Activated CD8-positive, alpha-beta T cell treated with anti-CD3 and anti-CD28 coated beads for 36 hours (primary cell): ENCODE measurements around the gene RXYLT1. TPM values are rescaled to one million over a fixed set of nuclear protein-coding genes. Genes with fewer than 3 reads are reported as not detected.
A peak's percentile ranks its signal among the peaks of the same experiment; 100 is the strongest.

ENCODE experiments used
- ATAC-seq: fragments of 200-7000 bp; cut with Tn5 transposase; one replicate; pipeline ENCODE4 v1.10.0; 2021; ENCODE audit warnings: mild to moderate bottlenecking, moderate library complexity
- CTCF ChIA-PET: fragments of 350-600 bp; sonication (Branson Sonifier 250); formaldehyde crosslinking; loops from one replicate; lab custom pipeline; 2021; ENCODE audit warnings: antibody characterized with exemption; lab: Charles Lee
- POLR2A ChIA-PET: fragments of 350-600 bp; sonication (Branson Sonifier 250); formaldehyde crosslinking; loops from one replicate; lab custom pipeline; 2021; ENCODE audit warnings: antibody characterized with exemption; lab: Charles Lee
- DNase-seq: peaks from one replicate; pipeline ENCODE4 v3.0.0-alpha.2; 2020
- H3K27ac Mint-ChIP-seq: one replicate; pipeline ENCODE4 v1.8.0; 2021; ENCODE audit warnings: mild to moderate bottlenecking, mixed read lengths
- H3K27me3 Mint-ChIP-seq: one replicate; pipeline ENCODE4 v1.8.0; 2021; ENCODE audit warnings: mixed read lengths
- H3K36me3 Mint-ChIP-seq: one replicate; pipeline ENCODE4 v1.8.0; 2021; ENCODE audit warnings: low read depth, mixed read lengths
- H3K4me1 Mint-ChIP-seq: one replicate; pipeline ENCODE4 v1.8.0; 2021; ENCODE audit warnings: low read depth, mixed read lengths
- H3K4me3 Mint-ChIP-seq: one replicate; pipeline ENCODE4 v1.8.0; 2021; ENCODE audit warnings: mild to moderate bottlenecking, moderate library complexity, mixed read lengths
- H3K9me3 Mint-ChIP-seq: one replicate; pipeline ENCODE4 v1.8.0; 2021; ENCODE audit warnings: mixed read lengths
- CTCF ChIP-seq: fragments of 200-600 bp; IDR thresholded peaks from one replicate; pipeline ENCODE4 v1.8.0; 2022; ENCODE audit warnings: antibody characterized with exemption, mild to moderate bottlenecking
- intact Hi-C: fragments of 100-400 bp; cut with micrococcal nuclease; formaldehyde crosslinking; loops from one replicate; pipeline ENCODE4 v1.10.0; 2022
- total RNA-seq, 2 experiments: library from RNA; stranded (reverse); gene quantifications; one replicate each; pipeline ENCODE4 v1.2.3, GENCODE V29; 2021

RXYLT1 gene
- total RNA-seq, 2 experiments from 2014 or later: 18.7 to 19.0 TPM

- CTCF ChIA-PET: interaction anchor here (0.9 kb wide), 1 partner anchor 24 kb away, joined by 3 read pairs; no protein-coding TSS in a partner anchor
- intact Hi-C loops: no loop called here
Observed at GRCh38 chr12:63821781-63822251, 42.1 kb downstream of the RXYLT1 start.

DNA sequence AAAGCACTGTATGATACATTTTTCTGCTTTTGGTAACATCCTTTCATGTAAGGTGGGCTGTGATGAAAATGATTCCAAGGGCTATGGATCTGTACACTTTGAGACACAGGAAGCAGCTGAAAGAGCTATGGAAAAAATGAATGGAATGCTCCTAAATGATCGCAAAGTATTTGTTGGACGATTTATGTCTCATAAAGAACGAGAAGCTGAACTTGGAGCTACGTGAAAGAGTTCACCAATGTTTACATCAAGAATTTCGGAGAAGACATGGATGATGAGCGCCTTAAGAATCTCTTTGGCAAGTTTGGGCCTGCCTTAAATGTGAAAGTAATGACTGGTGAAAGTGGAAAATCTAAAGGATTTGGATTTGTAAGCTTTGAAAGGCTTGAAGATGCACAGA, 42.6 kb downstream of the RXYLT1 start:
- intact Hi-C loops: no loop called here
- Mint-ChIP-seq H3K4me3 (no peak overlapping the region), H3K4me1 (peaks cover 4% of the 10 kb centered on the region), H3K36me3 (no peaks in the 10 kb centered on the region), H3K27ac (no peak overlapping the region), H3K27me3 (peaks cover 22% of the 10 kb centered on the region), H3K9me3 (peaks cover 10% of the 10 kb centered on the region)
- no peak for TF ChIP-seq CTCF
- ATAC-seq: no peak
- CTCF ChIA-PET: interaction anchor here (0.9 kb wide), 1 partner anchor 25 kb away, joined by 3 read pairs; no protein-coding TSS in a partner anchor
- DNase-seq: no peak
- POLR2A ChIA-PET: no interaction called here

More at GRCh38 chr12:63821781-63822251, 42.1 kb downstream of the RXYLT1 start:
- DNase-seq (peak; percentile 16), ATAC-seq (peak; percentile 45)
- no peak for TF ChIP-seq CTCF
- Mint-ChIP-seq H3K36me3 (no peaks in the 10 kb centered on the region), H3K27me3 (peaks cover 21% of the 10 kb centered on the region), H3K27ac (peak overlapping the region; percentile 52), H3K4me1 (peaks cover 4% of the 10 kb centered on the region), H3K4me3 (peak overlapping the region; percentile 59), H3K9me3 (peaks cover 10% of the 10 kb centered on the region)
- POLR2A ChIA-PET: interaction anchor here (0.8 kb wide), 1 partner anchor 309 kb away, joined by 3 read pairs; no protein-coding TSS in a partner anchor

- H3K9me3 Mint-ChIP-seq: peaks cover 10% of the 10 kb centered on the region
- no peak overlapping the region for H3K27ac Mint-ChIP-seq
- no peaks in the 10 kb centered on the region for H3K36me3 Mint-ChIP-seq
- POLR2A ChIA-PET: interaction anchor here (0.7 kb wide), 1 partner anchor 21 kb away, joined by 3 read pairs; no protein-coding TSS in a partner anchor
- DNase-seq (no peak), ATAC-seq (no peak)
- H3K4me1 Mint-ChIP-seq: peaks cover 4% of the 10 kb centered on the region
- intact Hi-C loops: no loop called here
- H3K4me3 Mint-ChIP-seq: no peak overlapping the region
- H3K27me3 Mint-ChIP-seq: peaks cover 22% of the 10 kb centered on the region
- CTCF ChIA-PET: no interaction called here
- no peak for TF ChIP-seq CTCF
Observed at GRCh38 chr12:63823040-63823439, 43.3 kb downstream of the RXYLT1 start.

DNA sequence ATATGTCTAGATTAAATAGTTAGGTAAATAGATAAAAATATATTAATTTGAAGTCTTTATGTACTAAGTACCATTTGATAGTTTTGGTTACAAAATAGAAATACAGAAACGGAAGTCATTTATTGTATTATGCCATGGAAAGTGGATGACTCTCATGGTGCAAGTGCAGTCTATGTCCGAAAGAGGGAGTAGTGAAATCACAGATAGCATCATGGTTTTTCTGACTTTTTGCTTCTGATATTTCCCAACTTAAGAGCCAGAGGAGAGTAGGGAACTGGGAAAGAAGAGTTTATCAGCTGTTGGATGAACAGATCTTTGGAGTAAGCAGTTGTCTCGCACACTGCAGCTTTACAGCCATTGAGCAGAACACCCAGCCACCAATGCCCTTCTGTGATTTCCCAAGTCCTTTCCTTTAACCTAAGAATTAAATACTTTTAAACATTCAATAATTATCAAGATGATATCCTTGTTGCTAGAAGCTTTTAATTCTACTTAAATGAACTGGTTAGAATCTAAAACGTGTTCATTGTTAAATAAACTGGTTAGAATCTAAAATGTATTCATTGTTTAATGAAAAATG, 46.4 kb downstream of the RXYLT1 start:
- peaks cover 20% of the 10 kb centered on the region for H3K27me3 Mint-ChIP-seq
- intact Hi-C loops: no loop called here
- TF ChIP-seq CTCF: peak; percentile 64
- no peaks in the 10 kb centered on the region for H3K9me3 Mint-ChIP-seq
- H3K4me3 Mint-ChIP-seq: no peak overlapping the region
- peaks cover 4% of the 10 kb centered on the region for H3K4me1 Mint-ChIP-seq
- DNase-seq: no peak
- peak; percentile 55 for ATAC-seq
- no peak overlapping the region for H3K27ac Mint-ChIP-seq
- ChIA-PET POLR2A (no interaction called here), CTCF (interaction anchor here (0.6 to 1.2 kb wide), 6 partner anchors 8 to 521 kb away, joined by 3 to 4 read pairs (median 3); no protein-coding TSS in a partner anchor)
- H3K36me3 Mint-ChIP-seq: no peaks in the 10 kb centered on the region

- TF ChIP-seq CTCF: no peak
- no peaks in the 10 kb centered on the region for H3K9me3 Mint-ChIP-seq
- CTCF ChIA-PET: interaction anchor here (1.3 kb wide), 1 partner anchor 428 kb away, joined by 4 read pairs; no protein-coding TSS in a partner anchor
- no peak for DNase-seq
- POLR2A ChIA-PET: no interaction called here
- H3K36me3 Mint-ChIP-seq: no peaks in the 10 kb centered on the region
- H3K4me3 Mint-ChIP-seq: no peak overlapping the region
- intact Hi-C loops: no loop called here
- H3K27ac Mint-ChIP-seq: no peak overlapping the region
- ATAC-seq: no peak
- no peaks in the 10 kb centered on the region for H3K4me1 Mint-ChIP-seq
- peaks cover 10% of the 10 kb centered on the region for H3K27me3 Mint-ChIP-seq
Observed at GRCh38 chr12:63828867-63829266, 49.2 kb downstream of the RXYLT1 start.
